DND-41 (cell line): ENCODE measurements around the gene SCAF8.

ENCODE experiments used
- CTCF ChIP-seq: IDR thresholded peaks from 2 replicates; pipeline ENCODE4 v1.5.1; 2012; ENCODE audit warnings: borderline replicate concordance, low read length, moderate library complexity, mild to moderate bottlenecking; ENCODE audit not compliant: poor library complexity, severe bottlenecking; ENCODE audit errors: extremely low read depth
- EZH2 ChIP-seq: IDR thresholded peaks from 3 replicates; pipeline ENCODE4 v1.6.1; 2012; ENCODE audit warnings: borderline replicate concordance, low read depth, mild to moderate bottlenecking, moderate library complexity, low read length, inconsistent platforms; ENCODE audit not compliant: severe bottlenecking

GRCh38 chr6:154822947-154823558 lies 89.8 kb downstream of the SCAF8 start:
- TF ChIP-seq CTCF (no peak), EZH2 (no peak)
